GM12865 (cell line): ENCODE measurements around the gene CATSPER3.
"Not testable (repeated sequence)": the region's sequence is repeated elsewhere in the genome, so short reads cannot be mapped to it uniquely, and the experiment has no call there.

Experiments
- DNase-seq: peaks from one replicate; pipeline ENCODE4 v3.0.0; 2010; ENCODE audit warnings: low read depth
- H3K4me3 ChIP-seq: 2 replicates; pipeline ENCODE4 v1.5.1; 2011; ENCODE audit warnings: mild to moderate bottlenecking, low read depth, low read length, control low read depth
- TF ChIP-seq, protein P1 (sequence below): IDR thresholded peaks from 2 replicates; pipeline ENCODE4 v1.5.1; 2011; ENCODE audit warnings: low read length, control low read depth, low read depth, inconsistent platforms; ENCODE audit not compliant: insufficient read depth; ENCODE audit errors: missing control alignments

The CATSPER3 gene

DNA sequence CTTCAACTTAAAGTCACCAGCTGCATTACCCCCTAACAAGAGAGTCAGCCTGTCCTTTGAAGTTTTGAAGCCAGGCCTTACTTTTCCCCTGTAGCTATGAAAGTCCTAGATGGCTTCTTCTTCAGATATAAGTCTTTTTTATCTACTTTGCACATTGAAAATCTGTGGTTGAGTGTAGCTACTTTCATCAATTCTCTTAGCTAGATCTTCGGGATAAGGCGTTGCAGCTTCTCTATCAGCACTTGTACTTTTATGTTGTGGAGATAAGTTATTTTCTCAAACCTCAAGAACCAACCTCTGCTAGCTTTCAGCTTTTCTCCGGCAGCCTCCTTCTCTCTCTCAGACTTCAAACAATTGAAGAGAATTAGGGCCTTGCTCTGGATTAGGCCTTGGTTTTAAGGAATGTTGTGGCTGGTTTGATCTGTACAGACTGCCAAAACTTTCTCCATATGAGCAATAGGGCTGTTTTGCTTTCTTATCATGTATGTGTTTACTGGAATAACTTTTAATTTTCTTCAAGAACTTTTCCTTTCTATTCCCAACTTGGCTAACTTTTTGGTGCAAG lies 21.6 kb downstream of the CATSPER3 start:
- no peak overlapping the region for H3K4me3 ChIP-seq
- DNase-seq, result no peak
- TF ChIP-seq, protein P1, sequence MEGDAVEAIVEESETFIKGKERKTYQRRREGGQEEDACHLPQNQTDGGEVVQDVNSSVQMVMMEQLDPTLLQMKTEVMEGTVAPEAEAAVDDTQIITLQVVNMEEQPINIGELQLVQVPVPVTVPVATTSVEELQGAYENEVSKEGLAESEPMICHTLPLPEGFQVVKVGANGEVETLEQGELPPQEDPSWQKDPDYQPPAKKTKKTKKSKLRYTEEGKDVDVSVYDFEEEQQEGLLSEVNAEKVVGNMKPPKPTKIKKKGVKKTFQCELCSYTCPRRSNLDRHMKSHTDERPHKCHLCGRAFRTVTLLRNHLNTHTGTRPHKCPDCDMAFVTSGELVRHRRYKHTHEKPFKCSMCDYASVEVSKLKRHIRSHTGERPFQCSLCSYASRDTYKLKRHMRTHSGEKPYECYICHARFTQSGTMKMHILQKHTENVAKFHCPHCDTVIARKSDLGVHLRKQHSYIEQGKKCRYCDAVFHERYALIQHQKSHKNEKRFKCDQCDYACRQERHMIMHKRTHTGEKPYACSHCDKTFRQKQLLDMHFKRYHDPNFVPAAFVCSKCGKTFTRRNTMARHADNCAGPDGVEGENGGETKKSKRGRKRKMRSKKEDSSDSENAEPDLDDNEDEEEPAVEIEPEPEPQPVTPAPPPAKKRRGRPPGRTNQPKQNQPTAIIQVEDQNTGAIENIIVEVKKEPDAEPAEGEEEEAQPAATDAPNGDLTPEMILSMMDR, result no peak

DNA sequence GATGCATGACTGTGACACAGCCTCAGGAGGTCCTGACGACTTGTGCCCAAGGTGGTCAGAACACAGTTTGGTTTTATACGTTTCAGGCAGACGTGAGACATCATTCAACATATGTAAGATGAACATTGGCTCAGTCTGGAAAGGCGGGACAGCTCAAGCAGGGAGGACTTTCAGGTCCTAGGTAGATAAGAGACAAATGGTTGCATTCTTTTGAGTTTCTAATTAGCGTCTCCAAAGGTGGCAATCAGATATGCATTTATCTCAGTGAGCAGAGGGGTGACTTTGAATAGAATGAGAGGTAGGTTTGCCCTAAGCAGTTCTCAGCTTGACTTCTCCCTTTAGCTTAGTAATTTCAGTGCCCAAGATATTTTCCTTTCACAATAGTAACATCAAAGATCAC lies 22.5 kb downstream of the CATSPER3 start:
- H3K4me3 ChIP-seq, DNase-seq: not testable (repeated sequence)

DNA sequence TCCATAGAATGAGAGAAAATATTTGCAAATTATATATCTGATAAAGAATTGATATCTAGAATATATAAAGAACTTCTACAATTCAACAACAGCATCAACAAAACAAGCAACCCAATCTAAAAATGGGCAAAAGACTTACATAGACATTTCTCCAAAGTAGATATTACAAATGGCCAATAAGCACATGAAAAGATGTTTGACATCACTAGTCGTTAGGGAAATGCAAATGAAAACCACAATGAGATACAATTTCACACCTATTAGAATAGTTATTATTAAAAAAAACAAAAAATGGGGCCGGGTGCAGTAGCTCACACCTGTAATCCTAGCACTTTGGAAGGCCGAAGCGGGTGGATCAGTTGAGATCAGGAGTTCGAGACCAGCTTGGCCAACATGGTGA lies 24.4 kb downstream of the CATSPER3 start:
- TF ChIP-seq, protein P1, result no peak
- H3K4me3 ChIP-seq, result no peak overlapping the region
- DNase-seq, result no peak

DNA sequence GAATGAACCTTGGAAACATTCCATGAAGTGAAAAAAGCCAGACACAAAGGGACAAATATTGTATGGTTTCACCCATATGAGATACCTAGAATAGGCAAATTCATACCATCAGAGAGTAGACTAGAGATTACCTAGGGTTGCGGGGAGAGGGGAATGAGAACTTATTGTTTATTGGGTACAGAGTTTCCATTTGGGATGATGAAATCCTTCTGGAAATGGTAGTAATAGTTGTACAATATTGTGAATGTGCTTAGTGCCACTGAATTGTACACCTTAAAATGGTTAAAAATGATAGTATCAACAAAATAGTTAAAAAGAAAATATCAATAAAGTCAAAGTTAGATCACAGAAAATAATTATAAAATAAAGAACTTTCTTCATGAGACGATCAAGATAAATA lies 25.5 kb downstream of the CATSPER3 start:
- TF ChIP-seq, protein P1, result no peak
- H3K4me3 ChIP-seq, result no peak overlapping the region
- DNase-seq, result no peak

DNA sequence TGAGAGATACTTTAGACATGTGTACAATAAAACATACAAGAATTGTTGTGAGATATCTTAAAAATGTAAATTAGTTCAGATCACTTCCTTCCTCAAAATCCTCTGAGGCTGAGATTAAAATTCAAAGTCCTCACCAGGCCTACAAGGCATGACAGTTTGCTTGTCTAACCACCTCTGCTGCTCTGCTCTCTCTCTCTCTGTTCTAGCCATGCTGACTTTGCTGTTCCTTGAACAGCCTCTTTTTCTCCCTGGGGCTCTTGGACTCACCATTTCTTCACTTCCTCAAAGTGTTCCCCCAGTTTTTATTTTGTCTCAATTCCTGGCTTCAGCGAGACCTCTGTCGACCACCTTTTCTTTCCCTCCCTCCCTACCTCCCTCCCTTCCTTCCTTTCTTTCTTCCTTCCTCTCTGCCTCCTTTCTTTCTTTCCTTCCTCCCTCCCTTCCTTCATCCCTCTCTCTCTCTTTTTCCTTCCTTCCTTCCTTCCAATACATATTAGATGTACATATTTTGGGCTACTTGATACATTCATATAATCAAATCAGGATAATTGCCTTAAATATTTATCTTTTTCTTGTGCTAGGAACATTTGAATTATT lies 27.0 kb downstream of the CATSPER3 start:
- no peak overlapping the region for H3K4me3 ChIP-seq
- no peak for DNase-seq
- TF ChIP-seq, protein P1, result no peak

DNA sequence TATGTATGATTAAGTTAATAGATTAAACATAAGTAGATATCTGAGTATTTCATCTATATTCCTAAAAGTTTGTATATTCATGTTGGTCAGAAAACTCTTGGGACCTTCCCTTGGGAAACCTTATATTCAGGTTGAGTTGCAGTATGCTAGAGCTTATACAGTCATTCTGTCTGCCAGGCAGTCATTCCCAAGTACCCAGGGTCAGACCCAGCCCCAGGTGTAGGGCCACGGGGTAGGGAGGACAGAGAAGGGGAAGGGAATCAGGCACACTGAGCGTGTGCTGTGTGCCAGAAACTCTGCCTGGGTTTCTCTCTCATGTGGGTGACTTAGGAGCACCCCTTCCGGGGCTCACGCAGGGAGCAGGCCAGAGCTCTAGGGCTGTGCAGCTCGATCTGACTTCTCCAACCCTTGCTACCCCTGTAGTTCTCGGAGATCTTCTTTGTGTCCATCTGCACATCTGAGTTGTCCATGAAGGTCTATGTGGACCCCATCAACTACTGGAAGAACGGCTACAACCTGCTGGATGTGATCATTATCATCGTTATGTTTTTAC lies 28.2 kb downstream of the CATSPER3 start:
- TF ChIP-seq, protein P1, result no peak
- DNase-seq, result no peak
- no peak overlapping the region for H3K4me3 ChIP-seq

DNA sequence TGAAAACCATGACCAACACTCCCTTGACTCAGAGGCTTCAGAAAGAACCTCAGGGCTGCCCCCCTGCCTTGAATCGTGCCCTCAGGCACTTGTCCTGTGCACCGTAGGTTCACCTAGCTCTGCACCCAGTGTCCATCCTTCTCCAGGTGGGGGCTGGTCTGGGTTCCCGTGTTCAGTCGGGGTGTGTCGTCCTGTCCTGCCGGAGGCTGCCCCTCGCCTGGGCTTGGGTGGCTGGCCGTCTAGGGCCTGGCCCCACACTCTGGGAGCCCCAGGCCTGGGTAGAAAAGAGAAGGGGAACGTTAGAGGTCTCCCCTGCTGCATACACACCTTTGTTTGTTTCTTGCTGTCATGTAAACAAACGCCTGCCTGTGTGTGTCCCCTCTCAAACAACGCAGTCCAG lies 29.3 kb downstream of the CATSPER3 start:
- TF ChIP-seq, protein P1, result no peak
- DNase-seq, result no peak
- no peak overlapping the region for H3K4me3 ChIP-seq

DNA sequence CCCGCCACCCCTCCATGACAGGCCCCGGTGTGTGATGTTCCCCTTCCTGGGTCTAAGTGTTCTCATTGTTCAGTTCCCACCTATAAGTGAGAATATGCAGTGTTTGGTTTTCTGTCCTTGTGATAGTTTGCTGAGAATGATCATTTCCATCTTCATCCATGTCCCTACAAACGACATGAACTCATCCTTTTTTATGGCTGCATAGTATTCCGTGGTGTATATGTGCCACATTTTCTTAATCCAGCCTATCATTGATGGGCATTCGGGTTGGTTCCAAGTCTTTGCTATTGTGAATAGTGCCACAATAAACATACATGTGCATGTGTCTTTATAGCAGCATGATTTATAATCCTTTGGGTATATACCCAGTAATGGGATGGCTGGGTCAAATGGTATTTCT lies 30.4 kb downstream of the CATSPER3 start:
- DNase-seq, H3K4me3 ChIP-seq: not testable (repeated sequence)
